HepG2 (cell line): ENCODE results near the gene HNRNPC. TPM values are rescaled to one million over a fixed set of nuclear protein-coding genes. Genes with fewer than 3 reads are reported as not detected.

Experiments
- ATAC-seq: fragments of 200-7000 bp; cut with Tn5 transposase; 3 replicates; pipeline ENCODE4 v1.9.1; 2020; ENCODE audit warnings: mild to moderate bottlenecking, moderate library complexity
- BruUV-seq: library from RNA; stranded (reverse); fragments of 400-500 nt; replicated peaks from 2 replicates; lab custom pipeline; 2021; lab: Mats Ljungman, UMichigan
- CTCF ChIA-PET: fragments of 300-600 bp; formaldehyde crosslinking; extraction: SDS; loops from one replicate; lab custom pipeline; 2021; ENCODE audit warnings: low total read pairs, inconsistent platforms, low intra/inter-chr PET ratio; lab: Yijun Ruan, JAX
- POLR2A ChIA-PET: fragments of 350-600 bp; sonication (Branson Sonifier 250); formaldehyde crosslinking; loops from one replicate; lab custom pipeline; 2020; ENCODE audit warnings: antibody characterized with exemption, inconsistent platforms; lab: Yijun Ruan, JAX
- DNase-seq: peaks from one replicate; pipeline ENCODE4 v3.0.0-alpha.2; 2015; ENCODE audit warnings: low spot score
- FAIRE-seq: peaks from 3 replicates; lab custom pipeline; 2011; peaks lifted over from hg19 to GRCh38; lab: Jason Lieb, UNC
- H2AFZ ChIP-seq: one replicate; pipeline ENCODE4 v1.6.1; 2011; ENCODE audit warnings: low read length, inconsistent platforms
- H3K27ac ChIP-seq: fragments of 300-600 bp; 3 replicates; pipeline ENCODE4 v1.8.0; 2011; ENCODE audit warnings: mixed run types, mild to moderate bottlenecking, mixed read lengths, low read length, inconsistent platforms; ENCODE audit not compliant: insufficient read depth; ENCODE audit errors: extremely low read length
- H3K27me3 ChIP-seq, 2 experiments: fragments of 200-600 bp in 1 of 2; 2 replicates in 1 of 2; 3 replicates in 1 of 2; pipeline versions ENCODE4 v1.6.0 to v1.8.0; 2011; ENCODE audit warnings: low read length in 2 of 2, mild to moderate bottlenecking in 2 of 2, moderate library complexity in 2 of 2, inconsistent platforms in 1 of 2; ENCODE audit not compliant: insufficient read depth in 2 of 2, control insufficient read depth in 1 of 2
- H3K36me3 ChIP-seq, 2 experiments: fragments of 200-600 bp in 1 of 2; replicated peaks in 1 of 2; 2 replicates in 1 of 2; 3 replicates in 1 of 2; pipeline versions ENCODE4 v1.5.1 to v1.8.0; 2011; ENCODE audit warnings: low read length in 2 of 2, inconsistent platforms in 1 of 2; ENCODE audit not compliant: insufficient read depth in 2 of 2, control insufficient read depth in 1 of 2
- H3K4me1 ChIP-seq: 2 replicates; pipeline ENCODE4 v1.5.1; 2012; ENCODE audit warnings: low read length, inconsistent platforms; ENCODE audit not compliant: insufficient read depth
- H3K4me2 ChIP-seq: 2 replicates; pipeline ENCODE4 v1.6.0; 2011; ENCODE audit warnings: low read depth, low read length, inconsistent platforms
- H3K4me3 ChIP-seq, 3 experiments: fragments of 200-600 bp in 1 of 3; sonication (generic), shearing (Covaris generic) in 1 of 3; replicated peaks in 1 of 3; 2 replicates each; pipeline ENCODE4 v1.5.1; 2011 to 2016; ENCODE audit warnings: low read length in 3 of 3, inconsistent platforms in 2 of 3, low read depth in 2 of 3, mild to moderate bottlenecking in 2 of 3, control low read depth in 1 of 3, mixed read lengths in 1 of 3; ENCODE audit not compliant: insufficient read depth in 1 of 3
- H3K79me2 ChIP-seq: one replicate; pipeline ENCODE4 v1.6.1; 2011; ENCODE audit warnings: low read length, inconsistent platforms; ENCODE audit not compliant: insufficient read depth
- H3K9ac ChIP-seq: 2 replicates; pipeline ENCODE4 v1.6.0; 2011; ENCODE audit warnings: mild to moderate bottlenecking, low read depth, low read length, inconsistent platforms; ENCODE audit not compliant: insufficient read depth
- H3K9me3 ChIP-seq: 2 replicates; pipeline ENCODE4 v1.5.1; 2012; ENCODE audit warnings: mild to moderate bottlenecking, low read length
- H4K20me1 ChIP-seq: 2 replicates; pipeline ENCODE4 v1.6.0; 2011; ENCODE audit warnings: inconsistent platforms, mild to moderate bottlenecking, low read length, moderate library complexity; ENCODE audit not compliant: insufficient read depth
- EED ChIP-seq: sonication (generic); formaldehyde crosslinking; IDR thresholded peaks from 2 replicates; pipeline ENCODE4 v1.5.0; 2020; ENCODE audit warnings: mild to moderate bottlenecking, missing genetic modification reagents
- MAZ ChIP-seq, 2 experiments: sonication (generic) in 1 of 2; formaldehyde crosslinking in 1 of 2; IDR thresholded peaks; 2 replicates each; pipeline versions ENCODE4 v1.5.0 to v1.6.1; 2012 to 2020; ENCODE audit warnings: low read depth in 2 of 2, mild to moderate bottlenecking in 2 of 2, borderline replicate concordance in 1 of 2, improper control_type of control experiment in 1 of 2, low read length in 1 of 2, missing genetic modification reagents in 1 of 2, moderate library complexity in 1 of 2
- REST ChIP-seq, 2 experiments: IDR thresholded peaks; 2 replicates each; pipeline ENCODE4 v1.6.1; 2011 to 2012; ENCODE audit warnings: low read length in 2 of 2, borderline replicate concordance in 1 of 2, low read depth in 1 of 2, mild to moderate bottlenecking in 1 of 2, moderate library complexity in 1 of 2
- WGBS: methylation state at CpG from one replicate; pipeline ENCODE4 v1.1.6; 2017; ENCODE audit warnings: low lambda C conversion rate; 5-methylcytosine and 5-hydroxymethylcytosine counted together
- in situ Hi-C: cut with HindIII; loops from 2 replicates; pipeline ENCODE4 v1.10.0; 2017; ENCODE audit warnings: low pct_unique_long_range_greater_than_20kb; ENCODE audit not compliant: extremely low pct_ligation_motif_present
- intact Hi-C: fragments of 100-400 bp; cut with micrococcal nuclease; formaldehyde crosslinking; loops from one replicate; pipeline ENCODE4 v1.10.0; 2022; ENCODE audit not compliant: unreplicated experiment
- polyA plus RNA-seq, 8 experiments: library from polyadenylated mRNA; depleted of rRNA in 3 of 8; stranded (reverse) in 7 of 8; unstranded in 1 of 8; fragments of >200 nt; fragmentation: Illumina TruSeq in 4 of 8; extraction: Trizol in 4 of 8; gene quantifications; 2 replicates each; pipeline versions ENCODE4 v1.2.1 to v1.2.3, GENCODE V29; 2011 to 2016; ENCODE audit warnings: low read depth in 4 of 8, missing spikeins in 1 of 8, mixed read lengths in 1 of 8; ENCODE audit not compliant: insufficient read depth in 1 of 8
- total RNA-seq, 5 experiments: library from RNA; depleted of rRNA; stranded (reverse); fragments of >200 nt; fragmentation: Illumina TruSeq; extraction: Trizol; gene quantifications; 2 replicates each; pipeline ENCODE4 v1.2.3, GENCODE V29; 2016; ENCODE audit warnings: low read depth in 1 of 5

The HNRNPC gene
- total and polyA plus RNA-seq, 2 of the 13 experiments (the other 11 are each of a cell fraction or from before 2014, with no cell fraction given) = 628 to 1,099 TPM

DNA sequence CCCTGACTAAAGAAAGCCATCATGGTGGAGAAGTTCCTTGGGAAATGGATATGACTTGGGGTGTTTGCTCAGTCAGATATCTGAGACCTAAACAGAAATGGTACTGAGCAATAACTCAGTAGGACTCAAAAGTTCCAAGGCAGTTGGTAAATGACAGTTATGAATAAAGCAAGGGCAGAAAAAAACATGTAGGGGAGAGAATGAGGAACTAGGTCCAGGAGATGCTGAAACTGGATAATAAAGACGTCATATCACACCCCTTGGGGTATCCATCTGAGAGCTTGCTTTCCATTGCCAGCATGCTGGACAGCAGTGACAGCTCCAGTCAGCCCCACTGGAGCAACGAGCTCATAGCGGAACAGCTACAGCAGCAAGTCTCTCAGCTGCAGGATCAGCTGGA, 48.2 kb upstream of the HNRNPC start:
- Histone ChIP-seq H3K36me3 (no peaks in the 10 kb centered on the region), H3K27ac (no peak overlapping the region), H3K79me2 (no peaks in the 10 kb centered on the region), H3K27me3 (peaks cover 0 to 2% of the 10 kb centered on the region in 2 experiments; a peak in 3 of 5 replicates), H3K9me3 (no peaks in the 10 kb centered on the region), H3K4me1 (peaks cover 41% of the 10 kb centered on the region), H3K4me2 (no peak overlapping the region), H2AFZ (no peak overlapping the region), H3K4me3 (no peak overlapping the region), H3K9ac (no peak overlapping the region), H4K20me1 (no peaks in the 10 kb centered on the region)
- DNase-seq = no peak
- TF ChIP-seq REST (IDR thresholded peaks at IDR 0.05; ENCODE audit: borderline replicate concordance in 1 of 2, low read depth in 1 of 2, low read length in 2 of 2) = peak in 1 of 2 experiments; percentile 71; a peak in 3 of 4 replicates
- TF ChIP-seq MAZ (IDR thresholded peaks at IDR 0.05; ENCODE audit: borderline replicate concordance, low read depth, low read length) = no peak
- no peak for TF ChIP-seq MAZ (CRISPR knock-in tag; IDR thresholded peaks at IDR 0.05; ENCODE audit: low read depth)
- no peak for TF ChIP-seq EED
- no peak for FAIRE-seq
- no TSS peak for BruUV-seq
- 15% methylated on average over 3 of the region's 3 CpGs for WGBS
- in situ Hi-C loops = no loop called here
- ATAC-seq = peak; percentile 56
- intact Hi-C loops = no loop called here
- CTCF ChIA-PET = no interaction called here
- POLR2A ChIA-PET = no interaction called here
